OCI-LY7 (cell line): ENCODE data around the gene TMC2.

Source experiments
- EZH2phosphoT487 ChIP-seq: fragments of 200-600 bp; sonication (generic); IDR thresholded peaks from 2 replicates; pipeline ENCODE4 v1.6.1; 2018; ENCODE audit warnings: low read depth, borderline replicate concordance, mild to moderate bottlenecking, mixed run types, antibody characterized with exemption, low read length, moderate library complexity, mixed read lengths
- TF ChIP-seq, protein P1 (sequence below): fragments of 200-600 bp; sonication (generic); conservative IDR thresholded peaks from 2 replicates; pipeline ENCODE4 v1.5.1; 2014; ENCODE audit warnings: mild to moderate bottlenecking, antibody characterized with exemption, low read length, moderate library complexity, mixed read lengths

DNA sequence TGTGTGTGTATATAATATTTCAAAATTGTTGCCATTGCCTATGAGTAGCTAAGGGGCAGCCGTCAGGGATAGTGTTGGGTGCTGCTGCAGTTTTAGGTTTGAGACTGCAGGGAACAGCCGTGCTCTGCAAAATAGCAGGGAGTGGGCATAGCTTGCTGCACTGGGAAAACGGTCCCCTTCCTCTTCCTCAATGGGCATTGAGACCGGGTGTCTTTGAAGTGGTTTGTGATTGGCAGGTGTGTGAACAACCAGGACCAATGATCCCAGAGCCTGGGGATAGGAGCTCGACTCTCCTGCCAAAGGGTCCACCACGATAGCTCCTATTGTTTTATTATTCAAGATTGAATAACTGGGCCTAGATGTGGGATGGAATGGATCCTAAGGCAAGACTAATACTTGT is 151.1 kb downstream of the TMC2 start:
- TF ChIP-seq, protein P1, sequence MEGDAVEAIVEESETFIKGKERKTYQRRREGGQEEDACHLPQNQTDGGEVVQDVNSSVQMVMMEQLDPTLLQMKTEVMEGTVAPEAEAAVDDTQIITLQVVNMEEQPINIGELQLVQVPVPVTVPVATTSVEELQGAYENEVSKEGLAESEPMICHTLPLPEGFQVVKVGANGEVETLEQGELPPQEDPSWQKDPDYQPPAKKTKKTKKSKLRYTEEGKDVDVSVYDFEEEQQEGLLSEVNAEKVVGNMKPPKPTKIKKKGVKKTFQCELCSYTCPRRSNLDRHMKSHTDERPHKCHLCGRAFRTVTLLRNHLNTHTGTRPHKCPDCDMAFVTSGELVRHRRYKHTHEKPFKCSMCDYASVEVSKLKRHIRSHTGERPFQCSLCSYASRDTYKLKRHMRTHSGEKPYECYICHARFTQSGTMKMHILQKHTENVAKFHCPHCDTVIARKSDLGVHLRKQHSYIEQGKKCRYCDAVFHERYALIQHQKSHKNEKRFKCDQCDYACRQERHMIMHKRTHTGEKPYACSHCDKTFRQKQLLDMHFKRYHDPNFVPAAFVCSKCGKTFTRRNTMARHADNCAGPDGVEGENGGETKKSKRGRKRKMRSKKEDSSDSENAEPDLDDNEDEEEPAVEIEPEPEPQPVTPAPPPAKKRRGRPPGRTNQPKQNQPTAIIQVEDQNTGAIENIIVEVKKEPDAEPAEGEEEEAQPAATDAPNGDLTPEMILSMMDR = no peak
- no peak for TF ChIP-seq EZH2phosphoT487
